Muscle layer of duodenum (tissue), 2 donors: ENCODE data around the gene ITGB1BP1.

Source experiments
- H3K27ac ChIP-seq: one replicate; pipeline ENCODE4 v1.7.0; 2013; ENCODE audit warnings: mild to moderate bottlenecking, low read length
- H3K27me3 ChIP-seq: one replicate; pipeline ENCODE4 v1.7.0; 2013; ENCODE audit warnings: low read depth, mild to moderate bottlenecking, control low read depth, low read length
- H3K36me3 ChIP-seq, 2 donors: one replicate each; pipeline ENCODE4 v1.7.0; 2013; ENCODE audit warnings: low read length in 2 of 2, control low read depth in 1 of 2, mild to moderate bottlenecking in 1 of 2; ENCODE audit not compliant: insufficient read depth in 2 of 2, control insufficient read depth in 1 of 2
- H3K4me1 ChIP-seq, 2 donors: one replicate each; pipeline ENCODE4 v1.7.0; 2013; ENCODE audit warnings: low read length in 2 of 2, mild to moderate bottlenecking in 2 of 2, control low read depth in 1 of 2, moderate library complexity in 1 of 2; ENCODE audit not compliant: insufficient read depth in 2 of 2, control insufficient read depth in 1 of 2
- H3K4me3 ChIP-seq, 2 donors: one replicate each; pipeline ENCODE4 v1.7.0; 2013; ENCODE audit warnings: low read length in 2 of 2, low read depth in 1 of 2, mild to moderate bottlenecking in 1 of 2
- H3K9me3 ChIP-seq, 2 donors: one replicate each; pipeline ENCODE4 v1.7.0; 2013; ENCODE audit warnings: low read length in 2 of 2, control low read depth in 1 of 2, mild to moderate bottlenecking in 1 of 2; ENCODE audit not compliant: control insufficient read depth in 1 of 2
- donor health status: healthy.

ITGB1BP1 gene

GRCh38 chr2:9424447-9425164 lies 1.3 kb upstream of the ITGB1BP1 start:
- Histone ChIP-seq H3K4me3 (peak overlapping the region; percentile 82 to 88), H3K9me3 (no peaks in the 10 kb centered on the region), H3K27me3 (no peaks in the 10 kb centered on the region), H3K4me1 (peaks cover 11 to 34% of the 10 kb centered on the region in 2 donors), H3K36me3 (peaks cover under 1 to 7% of the 10 kb centered on the region in 2 donors), H3K27ac (peak overlapping the region; percentile 86)

- H3K27ac ChIP-seq, result peak overlapping the region; percentile 86
- H3K4me3 ChIP-seq, result peak overlapping the region; percentile 82 to 88
Measured at GRCh38 chr2:9423922-9424272, 569 bp upstream of the ITGB1BP1 start.

GRCh38 chr2:9422321-9423099 lies 818 bp downstream of the ITGB1BP1 start:
- peak overlapping the region; percentile 82 to 88 for H3K4me3 ChIP-seq
- no peaks in the 10 kb centered on the region for H3K9me3 ChIP-seq
- peaks cover 0 to 5% of the 10 kb centered on the region in 2 donors for H3K36me3 ChIP-seq
- H3K27me3 ChIP-seq, result no peaks in the 10 kb centered on the region
- peak overlapping the region; percentile 86 for H3K27ac ChIP-seq
- H3K4me1 ChIP-seq, result peaks cover 11 to 34% of the 10 kb centered on the region in 2 donors

More at GRCh38 chr2:9423922-9424272, 569 bp upstream of the ITGB1BP1 start:
- peaks cover 11 to 34% of the 10 kb centered on the region in 2 donors for H3K4me1 ChIP-seq
- H3K9me3 ChIP-seq, result no peaks in the 10 kb centered on the region
- H3K27me3 ChIP-seq, result no peaks in the 10 kb centered on the region
- peaks cover 0 to 2% of the 10 kb centered on the region in 2 donors for H3K36me3 ChIP-seq

GRCh38 chr2:9420495-9420894 lies 2.8 kb downstream of the ITGB1BP1 start:
- H3K27ac ChIP-seq, result no peak overlapping the region
- H3K4me1 ChIP-seq, result peaks cover 11 to 34% of the 10 kb centered on the region in 2 donors
- no peaks in the 10 kb centered on the region for H3K9me3 ChIP-seq
- H3K36me3 ChIP-seq, result peaks cover 0 to 7% of the 10 kb centered on the region in 2 donors
- H3K27me3 ChIP-seq, result no peaks in the 10 kb centered on the region
- H3K4me3 ChIP-seq, result no peak overlapping the region

- no peak overlapping the region for H3K27ac ChIP-seq
- H3K9me3 ChIP-seq, result no peaks in the 10 kb centered on the region
- H3K36me3 ChIP-seq, result peaks cover 0 to 7% of the 10 kb centered on the region in 2 donors
- no peaks in the 10 kb centered on the region for H3K27me3 ChIP-seq
- peaks cover 11 to 30% of the 10 kb centered on the region in 2 donors for H3K4me1 ChIP-seq
- no peak overlapping the region for H3K4me3 ChIP-seq
Measured at GRCh38 chr2:9419541-9419940, 3.8 kb downstream of the ITGB1BP1 start.

GRCh38 chr2:9418746-9419145 lies 4.6 kb downstream of the ITGB1BP1 start:
- Histone ChIP-seq H3K4me3 (no peak overlapping the region), H3K27ac (no peak overlapping the region), H3K36me3 (peaks cover 6 to 7% of the 10 kb centered on the region in 2 donors), H3K9me3 (no peaks in the 10 kb centered on the region), H3K4me1 (peaks cover 5 to 23% of the 10 kb centered on the region in 2 donors), H3K27me3 (no peaks in the 10 kb centered on the region)

GRCh38 chr2:9417725-9418124 lies 5.6 kb downstream of the ITGB1BP1 start:
- peaks cover 5 to 23% of the 10 kb centered on the region in 2 donors for H3K4me1 ChIP-seq
- H3K9me3 ChIP-seq, result no peaks in the 10 kb centered on the region
- H3K4me3 ChIP-seq, result no peak overlapping the region
- no peaks in the 10 kb centered on the region for H3K27me3 ChIP-seq
- peaks cover 8 to 10% of the 10 kb centered on the region in 2 donors for H3K36me3 ChIP-seq
- no peak overlapping the region for H3K27ac ChIP-seq

- peaks cover 10 to 15% of the 10 kb centered on the region in 2 donors for H3K36me3 ChIP-seq
- H3K27ac ChIP-seq, result no peak overlapping the region
Measured at GRCh38 chr2:9416962-9417316, 6.4 kb downstream of the ITGB1BP1 start.

GRCh38 chr2:9416267-9416961 lies 6.9 kb downstream of the ITGB1BP1 start:
- Histone ChIP-seq H3K27ac (no peak overlapping the region), H3K36me3 (peaks cover 10 to 19% of the 10 kb centered on the region in 2 donors)

More at GRCh38 chr2:9416962-9417316, 6.4 kb downstream of the ITGB1BP1 start:
- Histone ChIP-seq H3K4me1 (peaks cover 3 to 19% of the 10 kb centered on the region in 2 donors), H3K27me3 (no peaks in the 10 kb centered on the region), H3K4me3 (no peak overlapping the region), H3K9me3 (no peaks in the 10 kb centered on the region)

GRCh38 chr2:9415516-9416169 lies 7.7 kb downstream of the ITGB1BP1 start:
- Histone ChIP-seq H3K4me1 (peaks cover 0 to 8% of the 10 kb centered on the region in 2 donors), H3K36me3 (peaks cover 10 to 19% of the 10 kb centered on the region in 2 donors), H3K4me3 (no peak overlapping the region), H3K27ac (no peak overlapping the region), H3K9me3 (no peaks in the 10 kb centered on the region), H3K27me3 (no peaks in the 10 kb centered on the region)

More at GRCh38 chr2:9416267-9416961, 6.9 kb downstream of the ITGB1BP1 start:
- Histone ChIP-seq H3K4me1 (peaks cover 0 to 14% of the 10 kb centered on the region in 2 donors), H3K9me3 (no peaks in the 10 kb centered on the region), H3K4me3 (no peak overlapping the region), H3K27me3 (no peaks in the 10 kb centered on the region)
